Cardiac muscle cell (in vitro differentiated cells and primary cell): ENCODE measurements around the gene ARPP21. TPM values are rescaled to one million over a fixed set of nuclear protein-coding genes. Genes with fewer than 3 reads are reported as not detected.
"Not testable (repeated sequence)": the region's sequence is repeated elsewhere in the genome, so short reads cannot be mapped to it uniquely, and the experiment has no call there.

ENCODE experiments used
- DNase-seq, 2 donors: peaks; one replicate each; pipeline versions ENCODE4 v3.0.0 to v3.0.0-alpha.2; 2010 to 2017; ENCODE audit warnings: low read depth in 1 of 2, low spot score in 1 of 2
- H3K27ac ChIP-seq: fragments of 200-600 bp; sonication (generic); 2 replicates; pipeline ENCODE4 v1.5.1; 2016
- H3K27me3 ChIP-seq: fragments of 200-600 bp; sonication (generic); 2 replicates; pipeline ENCODE4 v1.6.0; 2016; ENCODE audit warnings: control low read depth
- H3K36me3 ChIP-seq: fragments of 200-600 bp; sonication (generic); 2 replicates; pipeline ENCODE4 v1.5.1; 2016; ENCODE audit warnings: control low read depth
- H3K4me1 ChIP-seq: fragments of 200-600 bp; sonication (generic); 2 replicates; pipeline ENCODE4 v1.8.1; 2017; ENCODE audit warnings: low read depth, mild to moderate bottlenecking, mixed run types
- H3K4me3 ChIP-seq: fragments of 200-600 bp; sonication (generic); 2 replicates; pipeline ENCODE4 v1.5.1; 2016; ENCODE audit warnings: mild to moderate bottlenecking
- H3K9me3 ChIP-seq: fragments of 200-600 bp; sonication (generic); 2 replicates; pipeline ENCODE4 v1.5.1; 2017; ENCODE audit warnings: low read depth, mild to moderate bottlenecking, control low read depth
- polyA plus RNA-seq: library from polyadenylated mRNA; unstranded; fragments of >200 nt; fragmentation: Nextera tagmentation; extraction: Ambion mirVana; gene quantifications from 2 replicates; pipeline ENCODE4 v1.2.1, GENCODE V29; 2016
- total RNA-seq: library from RNA; depleted of rRNA; stranded (reverse); fragments of >200 nt; gene quantifications from 2 replicates; pipeline ENCODE4 v1.2.3, GENCODE V29; 2016
- TF ChIP-seq, protein P1 (sequence below): IDR thresholded peaks from 2 replicates; pipeline ENCODE4 v1.5.1; 2012; ENCODE audit warnings: low read depth, mild to moderate bottlenecking, low read length

ARPP21 gene
- total and polyA plus RNA-seq, 2 experiments from 2014 or later, result 0.04 TPM; not detected in 1

DNA sequence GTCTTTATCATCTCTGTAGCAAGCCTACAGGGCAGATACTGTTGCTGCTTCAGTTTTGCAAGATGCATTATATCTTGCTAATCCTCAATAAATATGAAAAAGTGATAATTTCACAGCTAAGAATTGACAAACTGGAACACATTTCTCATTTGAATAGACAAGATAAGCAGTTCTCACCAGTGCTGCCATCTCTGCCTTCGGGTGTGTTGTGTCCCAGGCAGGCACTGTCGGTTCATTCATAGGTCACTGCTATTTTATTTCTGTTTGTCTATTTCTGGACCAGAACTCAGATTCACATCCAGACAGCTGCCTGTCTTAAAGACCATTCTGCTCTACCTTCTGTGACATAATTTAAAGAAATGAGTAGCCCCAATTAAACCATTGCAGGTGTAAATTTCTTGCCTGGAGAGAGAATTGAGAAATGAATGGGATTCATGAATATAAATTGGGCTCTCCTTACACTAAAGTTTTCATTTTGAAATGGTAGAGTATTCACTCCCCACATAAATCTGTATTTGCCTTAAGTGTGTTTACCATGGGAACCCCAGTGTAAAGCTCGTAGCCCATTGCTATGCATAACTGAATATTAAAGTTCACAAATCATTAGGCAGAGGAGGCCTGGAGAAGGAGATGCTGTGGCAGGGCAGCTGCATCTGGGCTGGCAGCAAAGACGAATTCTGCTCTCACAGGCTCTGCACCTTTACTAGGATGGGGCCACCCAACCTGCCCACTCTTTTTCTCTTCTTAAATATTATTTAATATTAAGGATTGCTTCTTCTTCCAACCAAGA, 149.9 kb downstream of the ARPP21 start:
- H3K4me1 ChIP-seq, result peaks cover 11% of the 10 kb centered on the region
- no peaks in the 10 kb centered on the region for H3K27me3 ChIP-seq
- H3K9me3 ChIP-seq, result no peaks in the 10 kb centered on the region
- DNase-seq, result no peak
- H3K27ac ChIP-seq, result no peak overlapping the region
- TF ChIP-seq, protein P1, sequence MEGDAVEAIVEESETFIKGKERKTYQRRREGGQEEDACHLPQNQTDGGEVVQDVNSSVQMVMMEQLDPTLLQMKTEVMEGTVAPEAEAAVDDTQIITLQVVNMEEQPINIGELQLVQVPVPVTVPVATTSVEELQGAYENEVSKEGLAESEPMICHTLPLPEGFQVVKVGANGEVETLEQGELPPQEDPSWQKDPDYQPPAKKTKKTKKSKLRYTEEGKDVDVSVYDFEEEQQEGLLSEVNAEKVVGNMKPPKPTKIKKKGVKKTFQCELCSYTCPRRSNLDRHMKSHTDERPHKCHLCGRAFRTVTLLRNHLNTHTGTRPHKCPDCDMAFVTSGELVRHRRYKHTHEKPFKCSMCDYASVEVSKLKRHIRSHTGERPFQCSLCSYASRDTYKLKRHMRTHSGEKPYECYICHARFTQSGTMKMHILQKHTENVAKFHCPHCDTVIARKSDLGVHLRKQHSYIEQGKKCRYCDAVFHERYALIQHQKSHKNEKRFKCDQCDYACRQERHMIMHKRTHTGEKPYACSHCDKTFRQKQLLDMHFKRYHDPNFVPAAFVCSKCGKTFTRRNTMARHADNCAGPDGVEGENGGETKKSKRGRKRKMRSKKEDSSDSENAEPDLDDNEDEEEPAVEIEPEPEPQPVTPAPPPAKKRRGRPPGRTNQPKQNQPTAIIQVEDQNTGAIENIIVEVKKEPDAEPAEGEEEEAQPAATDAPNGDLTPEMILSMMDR, result no peak
- no peaks in the 10 kb centered on the region for H3K36me3 ChIP-seq
- no peak overlapping the region for H3K4me3 ChIP-seq

DNA sequence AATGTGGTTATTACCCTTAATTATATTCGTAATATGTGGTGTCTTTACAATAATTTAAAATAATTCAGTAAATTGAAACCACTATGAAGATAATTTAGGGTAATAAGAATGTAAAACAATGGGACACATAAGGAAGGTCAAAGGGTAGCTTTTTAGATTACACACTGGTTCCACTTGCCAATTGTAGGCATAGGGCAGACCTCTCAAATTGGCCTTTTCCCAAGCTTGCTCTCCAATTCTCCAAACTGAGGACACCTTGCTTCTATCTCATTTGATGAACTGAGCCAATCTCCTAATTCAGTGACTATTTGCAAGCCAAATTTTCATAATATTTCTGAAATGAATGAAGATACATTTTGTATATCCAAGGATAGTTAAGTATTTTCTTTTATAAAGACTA, 151.4 kb downstream of the ARPP21 start:
- DNase-seq, result no peak
- no peak overlapping the region for H3K4me3 ChIP-seq

DNA sequence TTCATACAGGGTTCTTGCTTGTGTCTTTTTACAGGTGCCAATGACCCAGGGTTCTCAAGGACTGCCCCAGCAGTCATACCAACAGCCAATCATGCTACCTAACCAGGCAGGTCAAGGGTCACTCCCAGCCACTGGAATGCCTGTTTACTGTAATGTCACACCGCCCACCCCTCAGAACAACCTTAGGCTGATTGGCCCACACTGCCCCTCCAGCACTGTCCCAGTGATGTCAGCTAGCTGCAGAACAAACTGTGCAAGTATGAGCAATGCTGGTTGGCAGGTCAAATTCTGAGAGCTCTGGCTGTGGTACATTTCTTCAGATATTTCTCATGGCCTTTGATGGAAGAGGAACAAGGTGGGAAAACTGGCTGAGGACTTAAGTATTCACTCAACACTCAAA, 154.3 kb downstream of the ARPP21 start:
- H3K27ac ChIP-seq, result no peak overlapping the region
- no peaks in the 10 kb centered on the region for H3K27me3 ChIP-seq
- H3K4me1 ChIP-seq, result peaks cover 10% of the 10 kb centered on the region
- no peaks in the 10 kb centered on the region for H3K9me3 ChIP-seq
- TF ChIP-seq, protein P1, result no peak
- no peaks in the 10 kb centered on the region for H3K36me3 ChIP-seq
- no peak for DNase-seq
- H3K4me3 ChIP-seq, result no peak overlapping the region

More for the DNA sequence above, 151.4 kb downstream of the ARPP21 start:
- Histone ChIP-seq H3K27ac (no peak overlapping the region), H3K27me3 (no peaks in the 10 kb centered on the region), H3K9me3 (no peaks in the 10 kb centered on the region), H3K4me1 (peaks cover 11% of the 10 kb centered on the region), H3K36me3 (no peaks in the 10 kb centered on the region)
- TF ChIP-seq, protein P1, result no peak

DNA sequence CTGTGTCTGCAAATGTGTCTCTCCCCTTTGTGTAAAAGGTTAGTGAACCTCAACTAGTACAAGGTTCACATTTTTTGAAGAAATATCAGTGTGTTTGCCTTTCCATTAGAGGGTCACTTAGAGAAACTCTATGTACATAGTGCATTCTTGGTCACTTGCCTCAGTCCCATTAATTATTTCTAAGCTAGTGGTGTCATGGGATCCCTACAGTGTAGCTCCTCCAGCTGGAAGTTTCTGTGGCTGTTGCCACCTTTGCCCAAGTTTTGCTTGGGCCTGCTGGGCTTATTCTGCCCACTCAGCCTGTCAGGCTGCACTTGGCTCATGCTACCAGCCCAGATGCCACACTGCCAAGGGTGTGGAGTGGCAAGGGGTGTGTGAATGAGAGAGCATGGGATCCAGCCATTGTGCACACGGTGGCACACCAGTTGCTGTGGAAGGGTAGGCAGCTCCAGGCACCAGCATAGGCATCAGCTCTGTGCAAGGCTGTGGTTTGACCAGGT, 161.7 kb downstream of the ARPP21 start:
- Histone ChIP-seq H3K27me3 (no peaks in the 10 kb centered on the region), H3K4me1 (no peaks in the 10 kb centered on the region), H3K36me3 (no peaks in the 10 kb centered on the region), H3K9me3 (no peaks in the 10 kb centered on the region), H3K4me3 (no peak overlapping the region), H3K27ac (no peak overlapping the region)
- TF ChIP-seq, protein P1, result no peak
- DNase-seq, result no peak

DNA sequence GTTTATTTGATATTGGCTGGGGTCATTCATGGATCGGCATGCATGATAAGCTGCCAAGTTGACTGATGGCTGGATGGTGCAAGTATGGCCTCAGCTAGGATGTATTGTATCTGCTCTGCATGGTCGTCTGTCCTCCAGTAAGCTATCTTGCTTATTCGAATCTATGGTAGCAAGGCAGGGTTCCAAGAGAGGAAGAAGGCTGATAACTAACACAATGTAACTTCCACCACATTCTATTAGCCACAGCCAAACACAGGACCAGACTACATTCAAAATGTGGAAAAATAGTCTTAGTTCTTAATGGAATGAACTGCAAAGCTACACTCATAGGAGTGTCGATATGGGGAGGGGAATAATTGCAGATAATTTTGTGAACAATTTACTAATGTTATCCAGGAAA, 175.2 kb downstream of the ARPP21 start:
- H3K4me1 ChIP-seq, result peaks cover 6% of the 10 kb centered on the region
- peak in 1 of 2 donors; percentile 56 for DNase-seq
- no peak overlapping the region for H3K4me3 ChIP-seq
- TF ChIP-seq, protein P1, result no peak
- H3K27ac ChIP-seq, result no peak overlapping the region
- no peaks in the 10 kb centered on the region for H3K36me3 ChIP-seq
- no peaks in the 10 kb centered on the region for H3K9me3 ChIP-seq
- H3K27me3 ChIP-seq, result no peaks in the 10 kb centered on the region

DNA sequence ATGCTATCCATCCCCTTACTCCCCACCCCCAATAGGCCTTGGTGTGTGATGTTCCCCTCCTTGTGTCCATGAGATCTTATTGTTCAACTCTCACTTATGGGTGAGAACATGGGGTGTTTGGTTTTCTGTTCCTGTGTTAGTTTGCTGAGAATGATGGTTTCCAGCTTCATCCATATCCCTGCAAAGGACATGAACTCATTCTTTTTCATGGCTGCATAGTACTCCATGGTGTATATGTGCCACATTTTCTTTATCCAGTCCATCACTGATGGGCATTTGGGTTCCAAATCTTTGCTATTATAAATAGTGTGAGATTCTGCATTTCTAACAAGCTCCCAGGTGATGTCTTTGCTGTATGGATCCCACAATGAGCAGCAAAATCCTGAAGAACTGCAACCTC, 176.5 kb downstream of the ARPP21 start:
- H3K9me3 ChIP-seq, H3K27ac ChIP-seq, H3K4me3 ChIP-seq: not testable (repeated sequence)

More for the DNA sequence above, 176.5 kb downstream of the ARPP21 start:
- H3K27me3 ChIP-seq, DNase-seq, H3K36me3 ChIP-seq, H3K4me1 ChIP-seq: not testable (repeated sequence)
